NCI-H2171 (cell line): ENCODE results near the gene GTF2A1.
A peak's percentile ranks its signal among the peaks of the same experiment; 100 is the strongest.
"Not testable (repeated sequence)": the region's sequence is repeated elsewhere in the genome, so short reads cannot be mapped to it uniquely, and the experiment has no call there.

Source experiments
- DNase-seq: peaks from one replicate; lab custom pipeline; 2025; lab: John Stamatoyannopoulos, UW

Gene GTF2A1

GRCh38 chr14:81231540-81231939, 10.8 kb upstream of the GTF2A1 start:
- DNase-seq, result no peak

DNA sequence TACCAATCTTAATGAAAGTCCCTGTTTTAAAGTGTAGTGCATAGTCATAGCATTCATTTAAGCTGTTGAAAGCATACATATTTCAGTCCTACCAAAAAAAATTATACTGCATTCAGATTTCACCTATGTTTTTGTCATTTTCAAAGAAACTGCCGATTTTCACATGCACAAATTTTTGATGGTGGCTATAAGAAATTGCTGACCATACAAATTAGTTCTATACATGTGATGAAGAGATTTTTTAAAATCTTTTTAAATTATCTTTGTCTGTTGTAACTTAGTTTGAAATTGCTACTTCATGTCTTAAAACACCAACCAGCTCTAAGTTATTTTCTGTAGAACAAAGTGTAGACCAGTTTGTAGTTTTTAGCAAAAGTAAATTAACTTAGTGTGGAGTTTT, 3.5 kb upstream of the GTF2A1 start:
- DNase-seq, result no peak

- not testable (repeated sequence) for DNase-seq
Measured at GRCh38 chr14:81223788-81224187, 3.0 kb upstream of the GTF2A1 start.

GRCh38 chr14:81222691-81223090, 1.9 kb upstream of the GTF2A1 start:
- no peak for DNase-seq

GRCh38 chr14:81222126-81222525, 1.4 kb upstream of the GTF2A1 start:
- no peak for DNase-seq

DNA sequence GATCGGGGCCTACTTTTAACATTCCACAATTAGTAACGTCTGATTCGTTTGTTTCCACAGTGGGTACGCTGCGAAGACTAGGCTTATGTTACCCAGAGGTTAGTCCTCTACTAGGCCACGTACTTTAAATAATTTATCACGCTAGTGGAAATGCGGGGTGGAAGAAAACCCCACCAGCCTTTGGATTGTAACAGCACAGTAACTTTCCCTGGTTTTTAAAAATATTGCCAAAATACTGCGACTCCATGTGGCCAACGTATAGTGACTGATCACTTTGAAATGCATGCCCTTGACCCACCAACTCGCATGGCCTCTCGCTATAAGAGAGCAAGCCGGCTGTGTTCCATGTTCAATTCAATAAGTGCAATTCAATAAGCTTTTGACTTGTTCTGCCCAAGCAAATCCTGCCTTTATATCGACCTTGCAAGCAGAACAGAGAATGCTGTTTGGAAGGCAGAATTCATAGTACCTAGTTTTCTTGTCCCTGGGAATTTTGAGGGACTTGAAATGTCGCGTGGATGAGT, 882 bp upstream of the GTF2A1 start:
- DNase-seq, result no peak

GRCh38 chr14:81220580-81220829, 254 bp downstream of the GTF2A1 start:
- DNase-seq, result no peak

DNA sequence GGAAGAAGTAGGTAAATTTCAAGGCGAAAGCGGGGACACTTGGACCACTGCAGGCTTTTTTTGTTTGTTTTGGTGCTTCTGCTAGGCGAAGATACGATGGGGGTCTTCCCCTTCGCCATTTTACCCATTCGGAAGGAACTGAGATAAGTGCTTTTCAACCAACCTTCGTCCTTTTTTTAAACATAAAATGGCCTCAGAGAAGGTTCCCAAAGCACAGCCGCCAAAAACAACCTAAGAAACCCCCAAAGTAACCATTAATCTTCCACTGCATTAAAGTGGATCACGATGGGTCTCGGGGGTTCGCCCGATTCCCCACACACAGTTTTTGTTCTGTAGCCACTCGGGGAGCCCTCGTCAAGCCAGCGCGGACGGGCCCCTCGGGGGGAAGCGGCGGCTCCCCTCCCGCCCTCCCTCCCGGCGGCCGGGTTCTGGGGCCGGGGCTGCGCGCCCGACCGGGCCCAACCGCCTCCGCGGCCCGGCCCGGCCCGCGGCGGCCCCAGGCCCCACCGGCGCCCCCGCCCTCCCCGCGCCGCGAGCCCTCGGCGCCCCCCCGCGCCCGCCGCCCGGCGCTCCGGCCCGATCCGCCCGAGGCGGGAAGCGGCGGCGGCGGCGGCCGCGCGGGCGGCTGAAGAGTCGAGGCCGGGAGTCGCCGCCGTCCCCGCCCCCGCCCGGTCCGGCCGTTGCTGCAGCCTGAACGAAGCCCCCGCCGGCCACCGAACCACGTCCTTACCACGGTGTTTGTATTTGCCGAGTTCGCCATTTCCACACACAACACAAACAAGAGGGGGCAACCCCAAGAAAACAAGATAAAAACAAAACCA, 790 bp downstream of the GTF2A1 start:
- peak; percentile 63 for DNase-seq

DNA sequence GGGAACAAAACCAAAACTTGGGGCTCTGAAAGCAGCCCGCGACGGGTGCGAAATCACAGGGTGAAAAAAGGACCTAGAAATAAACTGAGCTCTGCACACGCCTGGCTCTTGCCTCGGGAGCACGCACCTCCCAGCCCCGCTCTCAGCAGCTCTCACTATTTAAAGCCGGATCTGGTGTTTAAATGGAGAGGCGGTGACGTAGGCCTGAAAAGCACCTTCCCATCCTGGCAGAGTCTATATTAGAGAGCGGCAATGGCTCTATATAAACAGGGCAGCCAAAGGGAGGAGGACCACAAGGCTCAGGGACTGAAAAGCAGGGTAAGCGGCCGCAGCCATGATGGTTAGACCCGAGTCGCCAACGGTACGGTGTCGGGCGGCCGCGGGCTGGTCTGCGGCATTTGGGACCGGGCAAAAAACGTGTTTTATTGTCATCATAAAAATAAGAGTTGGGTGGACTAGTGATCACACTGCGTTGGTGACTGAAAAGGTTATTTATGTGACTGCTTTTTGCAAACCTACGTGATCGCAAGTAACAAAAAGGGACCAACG, 1.5 kb downstream of the GTF2A1 start:
- peak; percentile 97 for DNase-seq

DNA sequence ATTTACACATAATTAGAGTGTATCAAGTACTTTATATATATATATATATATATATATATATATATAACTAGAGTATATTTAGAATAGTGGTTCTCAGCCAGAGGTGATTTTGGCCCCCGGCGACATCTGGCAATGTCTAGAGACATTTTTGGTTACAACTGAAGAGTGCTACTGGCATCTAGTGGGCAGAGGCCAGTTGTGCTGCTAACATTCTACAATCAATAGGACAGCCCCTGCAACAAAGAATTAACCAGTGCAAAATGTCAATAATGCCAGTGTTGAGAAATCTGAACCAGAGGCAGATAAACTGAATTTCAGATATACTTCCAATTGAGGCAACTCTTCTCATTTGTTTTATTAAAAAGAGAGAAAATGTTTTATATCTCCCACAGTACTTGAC, 8.9 kb downstream of the GTF2A1 start:
- peak; percentile 19 for DNase-seq

DNA sequence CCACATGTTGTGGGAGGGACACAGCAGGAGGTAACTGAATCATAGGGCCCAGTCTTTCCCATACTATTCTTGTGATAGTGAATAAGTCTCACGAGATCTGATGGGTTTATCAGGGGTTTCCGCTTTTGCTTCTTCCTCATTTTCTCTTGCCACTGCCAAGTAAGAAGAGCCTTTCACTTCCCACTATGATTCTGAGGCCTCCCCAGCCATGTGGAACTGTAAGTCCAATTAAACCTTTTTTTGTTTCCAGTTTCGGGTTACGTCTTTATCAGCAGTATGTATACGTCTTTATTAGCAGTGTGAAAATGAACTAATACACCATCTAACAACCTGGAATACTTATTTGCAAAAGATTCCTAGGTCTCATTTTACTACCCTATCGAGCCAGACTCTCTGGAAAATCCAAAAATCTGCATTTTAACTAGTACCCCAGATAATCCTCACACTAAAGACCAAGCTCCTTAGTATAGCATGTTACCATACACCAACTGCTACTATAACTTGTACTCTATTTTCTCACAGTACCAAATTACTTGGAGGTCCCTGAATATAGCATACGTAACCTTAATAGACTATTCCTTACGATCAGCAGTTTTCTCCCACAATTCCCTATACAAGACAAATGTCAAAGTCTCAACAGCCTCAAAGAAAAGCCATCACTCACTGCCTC, 11.5 kb downstream of the GTF2A1 start:
- no peak for DNase-seq

DNA sequence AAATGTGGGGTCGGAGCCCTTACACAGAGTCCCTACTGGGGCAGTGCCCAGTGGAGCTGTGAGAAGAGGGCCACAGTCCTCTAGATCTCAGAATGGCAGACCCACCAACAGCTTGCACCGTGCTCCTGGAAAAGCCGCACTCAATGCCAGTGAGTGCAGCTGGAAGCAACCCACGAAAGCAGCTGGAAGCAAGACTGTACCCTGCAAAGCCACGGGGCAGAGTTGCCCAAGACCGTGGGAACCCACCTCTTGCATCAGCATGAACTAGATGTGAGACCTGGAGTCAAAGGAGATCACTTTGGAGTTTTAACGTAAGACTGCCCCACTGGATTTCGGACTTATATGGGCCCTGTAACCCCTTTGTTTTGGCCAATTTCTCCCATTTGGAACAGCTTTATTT, 12.3 kb downstream of the GTF2A1 start:
- no peak for DNase-seq

- no peak for DNase-seq
Measured at GRCh38 chr14:81206115-81206514, 14.6 kb downstream of the GTF2A1 start.

DNA sequence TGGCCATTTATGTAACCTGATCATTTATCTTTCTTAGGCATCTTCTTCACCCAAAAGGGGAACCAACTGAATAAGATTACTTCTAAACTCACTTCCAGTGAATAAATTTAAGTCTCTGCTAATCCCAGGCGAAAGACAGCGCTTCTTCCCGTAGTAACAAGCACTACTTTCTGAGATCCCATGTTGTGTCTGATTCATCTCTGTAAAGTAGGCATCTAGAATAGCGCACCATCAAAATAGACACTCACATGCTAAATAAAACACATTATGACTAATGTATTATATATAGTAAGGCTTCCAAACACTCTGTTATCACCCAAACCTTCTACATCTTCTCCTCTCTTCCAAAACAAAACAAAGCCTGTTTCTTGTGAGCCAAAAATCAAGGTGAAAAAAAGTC, 15.1 kb downstream of the GTF2A1 start:
- DNase-seq, result no peak

DNA sequence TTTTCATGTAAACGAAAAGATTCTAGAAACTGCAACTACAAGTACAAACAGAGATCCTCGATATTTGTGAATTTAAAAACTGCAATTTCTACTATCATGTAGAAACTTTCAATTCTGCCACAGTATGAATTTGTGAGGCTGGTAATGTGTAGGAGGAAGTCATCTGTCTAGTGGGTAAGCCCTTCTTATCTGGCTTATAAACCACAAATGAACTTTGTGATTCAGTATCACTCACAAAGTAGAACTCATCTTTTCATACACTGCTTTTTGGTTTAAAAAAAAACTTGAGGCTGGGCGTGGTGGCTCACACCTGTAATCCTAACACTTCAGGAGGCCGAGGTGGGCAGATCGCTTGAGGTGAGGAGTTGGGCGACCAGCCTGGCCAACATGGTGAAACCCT, 20.7 kb downstream of the GTF2A1 start:
- DNase-seq, result no peak

- no peak for DNase-seq
Measured at GRCh38 chr14:81199084-81199483, 21.7 kb downstream of the GTF2A1 start.

DNA sequence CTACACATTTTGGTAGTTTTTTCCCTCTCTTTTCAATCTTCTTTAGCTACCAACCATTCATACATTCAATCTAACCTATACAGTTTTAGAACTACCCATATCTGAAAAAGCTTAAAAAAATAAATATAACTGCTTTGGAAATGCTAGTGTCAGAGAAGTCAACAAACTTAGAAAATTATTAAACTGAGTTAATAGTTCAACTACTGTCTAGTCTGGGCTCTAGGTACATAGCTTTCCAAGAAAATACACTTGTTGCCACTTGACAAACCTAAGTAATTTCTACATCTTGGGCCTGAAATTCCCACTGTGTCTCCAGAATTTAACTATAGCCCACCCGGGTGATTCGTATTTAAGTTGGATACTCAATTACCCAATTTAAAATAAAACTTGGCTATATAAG, 22.1 kb downstream of the GTF2A1 start:
- DNase-seq, result no peak

GRCh38 chr14:81193924-81194633, 26.7 kb downstream of the GTF2A1 start:
- no peak for DNase-seq

GRCh38 chr14:81192594-81192993, 28.2 kb downstream of the GTF2A1 start:
- no peak for DNase-seq

- DNase-seq, result no peak
Measured at GRCh38 chr14:81187832-81188522, 32.8 kb downstream of the GTF2A1 start.

GRCh38 chr14:81179631-81180030, 41.1 kb downstream of the GTF2A1 start:
- no peak for DNase-seq

- no peak for DNase-seq
Measured at GRCh38 chr14:81178063-81178462, 42.7 kb downstream of the GTF2A1 start.
